H1 (cell line): ENCODE measurements around the gene OR13C2. TPM values are rescaled to one million over a fixed set of nuclear protein-coding genes. Genes with fewer than 3 reads are reported as not detected.

Experiments used
- CTCF ChIA-PET: fragments of 300-600 bp; sonication (Branson Sonifier 250); formaldehyde crosslinking; loops from one replicate; lab custom pipeline; 2021; ENCODE audit not compliant: partially characterized antibody; lab: Charles Lee
- POLR2A ChIA-PET: fragments of 300-600 bp; sonication (Branson Sonifier 250); formaldehyde crosslinking; loops from one replicate; lab custom pipeline; 2021; ENCODE audit warnings: inconsistent platforms; ENCODE audit not compliant: partially characterized antibody; lab: Charles Lee
- DNase-seq, 2 experiments: peaks; one replicate each; pipeline versions ENCODE4 v3.0.0 to v3.0.0-alpha.2; 2010 to 2022; ENCODE audit warnings: low spot score in 2 of 2, low read depth in 1 of 2, mixed read lengths in 1 of 2
- FAIRE-seq: peaks from 2 replicates; lab custom pipeline; 2011; peaks lifted over from hg19 to GRCh38; lab: Jason Lieb, UNC
- H2AFZ ChIP-seq: 2 replicates; pipeline ENCODE4 v1.8.1; 2012; ENCODE audit warnings: low read length, inconsistent platforms
- H2AK5ac ChIP-seq: 2 replicates; pipeline ENCODE4 v1.6.1; 2013; ENCODE audit warnings: low read depth, low read length
- H2BK120ac ChIP-seq: replicated peaks from 2 replicates; pipeline ENCODE3; 2013; ENCODE audit warnings: low read depth, low read length, inconsistent platforms
- H2BK12ac ChIP-seq: 2 replicates; pipeline ENCODE4 v1.6.1; 2013; ENCODE audit warnings: low read depth, low read length
- H2BK15ac ChIP-seq: 2 replicates; pipeline ENCODE4 v1.6.1; 2013; ENCODE audit warnings: low read length
- H2BK20ac ChIP-seq: 2 replicates; pipeline ENCODE4 v1.6.1; 2013; ENCODE audit warnings: low read length
- H2BK5ac ChIP-seq: 2 replicates; pipeline ENCODE4 v1.6.1; 2013; ENCODE audit warnings: low read depth, low read length
- H3K14ac ChIP-seq: 2 replicates; pipeline ENCODE4 v1.6.1; 2013; ENCODE audit warnings: inconsistent platforms; ENCODE audit not compliant: insufficient read length
- H3K18ac ChIP-seq: 2 replicates; pipeline ENCODE4 v1.6.1; 2013; ENCODE audit warnings: low read length; ENCODE audit errors: extremely low read depth
- H3K23ac ChIP-seq: 2 replicates; pipeline ENCODE4 v1.6.1; 2013; ENCODE audit warnings: inconsistent platforms; ENCODE audit not compliant: insufficient read length
- H3K23me2 ChIP-seq: 2 replicates; pipeline ENCODE4 v1.6.1; 2013; ENCODE audit warnings: low read depth, low read length
- H3K27ac ChIP-seq: 2 replicates; pipeline ENCODE4 v1.6.1; 2011; ENCODE audit warnings: low read depth, low read length, inconsistent platforms
- H3K27me3 ChIP-seq, 4 experiments: replicated peaks in 1 of 4; 1 replicate in 1 of 4; 2 replicates in 3 of 4; pipeline versions ENCODE4 v1.6.1 to v1.8.1; 2011 to 2013; ENCODE audit warnings: low read length in 3 of 4, mild to moderate bottlenecking in 3 of 4, inconsistent platforms in 2 of 4, mixed read lengths in 2 of 4, moderate library complexity in 1 of 4; ENCODE audit not compliant: control insufficient read depth in 3 of 4, insufficient read depth in 3 of 4; ENCODE audit errors: extremely low read depth in 1 of 4
- H3K36me3 ChIP-seq, 4 experiments: 2 replicates each; pipeline versions ENCODE4 v1.6.1 to v1.8.1; 2011 to 2013; ENCODE audit warnings: mild to moderate bottlenecking in 4 of 4, low read length in 3 of 4, moderate library complexity in 2 of 4, control low read depth in 1 of 4, inconsistent platforms in 1 of 4; ENCODE audit not compliant: insufficient read depth in 4 of 4, control insufficient read depth in 2 of 4
- H3K4ac ChIP-seq: replicated peaks from 2 replicates; pipeline ENCODE3; 2013; ENCODE audit warnings: low read length, low read depth, mixed read lengths, inconsistent platforms; ENCODE audit not compliant: insufficient read length
- H3K4me1 ChIP-seq, 4 experiments: replicated peaks in 1 of 4; 1 replicate in 1 of 4; 2 replicates in 3 of 4; pipeline versions ENCODE4 v1.6.1 to v1.8.1; 2011 to 2013; ENCODE audit warnings: low read length in 3 of 4, inconsistent platforms in 2 of 4, mixed read lengths in 1 of 4; ENCODE audit not compliant: insufficient read depth in 4 of 4, control insufficient read depth in 3 of 4
- H3K4me2 ChIP-seq, 2 experiments: 2 replicates each; pipeline versions ENCODE4 v1.6.1 to v1.8.1; 2011 to 2013; ENCODE audit warnings: low read depth in 2 of 2, low read length in 2 of 2, control low read depth in 1 of 2, inconsistent platforms in 1 of 2, mild to moderate bottlenecking in 1 of 2; ENCODE audit not compliant: insufficient read depth in 1 of 2
- H3K4me3 ChIP-seq, 4 experiments: fragments of 200-600, 300-600 bp in 1 of 4; sonication (generic), shearing (Covaris generic), sonication (Bioruptor Twin) in 1 of 4; 2 replicates each; pipeline versions ENCODE4 v1.5.1 to v1.8.1; 2011 to 2016; ENCODE audit warnings: low read length in 4 of 4, low read depth in 3 of 4, control low read depth in 2 of 4, inconsistent platforms in 2 of 4, mild to moderate bottlenecking in 2 of 4, mixed read lengths in 1 of 4, moderate library complexity in 1 of 4; ENCODE audit not compliant: insufficient read depth in 2 of 4; ENCODE audit errors: extremely low read depth in 1 of 4
- H3K56ac ChIP-seq: replicated peaks from 2 replicates; pipeline ENCODE3; 2013; ENCODE audit warnings: low read depth, mild to moderate bottlenecking, mixed read lengths, low read length, inconsistent platforms; ENCODE audit not compliant: insufficient read length
- H3K79me1 ChIP-seq: 2 replicates; pipeline ENCODE4 v1.6.1; 2013; ENCODE audit warnings: low read depth, low read length, control low read depth
- H3K79me2 ChIP-seq, 2 experiments: 2 replicates each; pipeline versions ENCODE4 v1.6.1 to v1.8.1; 2012 to 2013; ENCODE audit warnings: low read length in 2 of 2, mild to moderate bottlenecking in 2 of 2, inconsistent platforms in 1 of 2; ENCODE audit not compliant: insufficient read depth in 2 of 2, control insufficient read depth in 1 of 2
- H3K9ac ChIP-seq, 4 experiments: replicated peaks in 1 of 4; 1 replicate in 1 of 4; 2 replicates in 3 of 4; pipeline versions ENCODE4 v1.6.1 to v1.8.1; 2011 to 2013; ENCODE audit warnings: low read depth in 3 of 4, low read length in 3 of 4, control low read depth in 2 of 4, mild to moderate bottlenecking in 2 of 4, moderate library complexity in 2 of 4, inconsistent platforms in 1 of 4; ENCODE audit errors: extremely low read depth in 1 of 4
- H3K9me3 ChIP-seq, 2 experiments: 2 replicates each; pipeline versions ENCODE4 v1.6.1 to v1.8.1; 2012 to 2013; ENCODE audit warnings: mild to moderate bottlenecking in 2 of 2, moderate library complexity in 2 of 2, control low read depth in 1 of 2, inconsistent platforms in 1 of 2, low read depth in 1 of 2, low read length in 1 of 2, mixed read lengths in 1 of 2; ENCODE audit not compliant: insufficient read depth in 2 of 2
- H4K20me1 ChIP-seq, 2 experiments: replicated peaks in 1 of 2; 2 replicates each; pipeline versions ENCODE3 to v1.8.1; 2011 to 2013; ENCODE audit warnings: inconsistent platforms in 2 of 2, low read length in 2 of 2, mild to moderate bottlenecking in 1 of 2; ENCODE audit not compliant: insufficient read depth in 2 of 2, control insufficient read depth in 1 of 2
- H4K5ac ChIP-seq: 2 replicates; pipeline ENCODE4 v1.6.1; 2013; ENCODE audit warnings: low read length, low read depth, mixed read lengths, inconsistent platforms; ENCODE audit not compliant: insufficient read length
- H4K8ac ChIP-seq: 2 replicates; pipeline ENCODE4 v1.8.0; 2013; ENCODE audit warnings: mild to moderate bottlenecking, moderate library complexity, low read length, inconsistent platforms; ENCODE audit not compliant: insufficient read depth; ENCODE audit errors: extremely low read depth
- H4K91ac ChIP-seq: replicated peaks from 2 replicates; pipeline ENCODE3; 2013; ENCODE audit warnings: low read length, mixed read lengths, inconsistent platforms; ENCODE audit not compliant: insufficient read length
- ASH2L ChIP-seq: fragments of 200-600, 300-600 bp; sonication (generic); IDR thresholded peaks from one replicate; pipeline ENCODE4 v1.7.1; 2017; ENCODE audit warnings: low read length
- BACH1 ChIP-seq: IDR thresholded peaks from 2 replicates; pipeline ENCODE4 v1.6.1; 2012; ENCODE audit warnings: low read length, improper control_type of control experiment
- MAFK ChIP-seq: IDR thresholded peaks from 2 replicates; pipeline ENCODE4 v1.6.1; 2012; ENCODE audit warnings: low read depth, mild to moderate bottlenecking, improper control_type of control experiment, low read length
- NANOG ChIP-seq: IDR thresholded peaks from 2 replicates; pipeline ENCODE4 v1.6.1; 2011; ENCODE audit warnings: low read length, low read depth, mild to moderate bottlenecking, inconsistent platforms; ENCODE audit not compliant: insufficient read depth, poor library complexity, severe bottlenecking
- PHF8 ChIP-seq: fragments of 200-600 bp; sonication (generic); conservative IDR thresholded peaks from 2 replicates; pipeline ENCODE4 v1.7.1; 2012; ENCODE audit warnings: low read depth, mild to moderate bottlenecking, inconsistent platforms, low read length, moderate library complexity
- POU5F1 ChIP-seq: IDR thresholded peaks from 2 replicates; pipeline ENCODE4 v1.6.1; 2011; ENCODE audit warnings: low read depth, mild to moderate bottlenecking, low read length, moderate library complexity
- SRF ChIP-seq: IDR thresholded peaks from 2 replicates; pipeline ENCODE4 v1.6.1; 2011; ENCODE audit warnings: mild to moderate bottlenecking, low read depth, low read length, moderate library complexity
- TAF1 ChIP-seq: IDR thresholded peaks from 2 replicates; pipeline ENCODE4 v1.6.1; 2011; ENCODE audit warnings: mild to moderate bottlenecking, low read depth, low read length
- WGBS, 2 experiments: shearing (Covaris generic) in 1 of 2; methylation state at CpG; one replicate each; pipeline versions ENCODE4 v1.1.6 to v1.1.7; 2013 to 2015; ENCODE audit warnings: low lambda C conversion rate in 2 of 2, mixed read lengths in 2 of 2, inconsistent platforms in 1 of 2, low coverage in 1 of 2, missing lambda C conversion rate in 1 of 2; ENCODE audit not compliant: insufficient replicate concordance in 2 of 2, insufficient coverage in 1 of 2, insufficient read length in 1 of 2; ENCODE audit errors: extremely low coverage in 1 of 2, missing lambda C conversion rate in 1 of 2; 5-methylcytosine and 5-hydroxymethylcytosine counted together
- polyA plus RNA-seq, 7 experiments: library from polyadenylated mRNA; depleted of rRNA in 3 of 7; stranded (reverse) in 5 of 7; unstranded in 2 of 7; fragments of >200 nt in 5 of 7; fragments of 200-250 nt in 2 of 7; gene quantifications; 1 replicate in 5 of 7; 2 replicates in 1 of 7; 4 replicates in 1 of 7; pipeline versions ENCODE4 v1.2.1 to v1.2.3, GENCODE V29; 2011 to 2013; ENCODE audit warnings: missing spikeins in 2 of 7, mixed read lengths in 2 of 7
- total RNA-seq: library from RNA; stranded (reverse); fragmentation: NEBNext Ultra II Directional; extraction: Animal tissue kit (Norgen Biotek cat#: 25700); gene quantifications from 2 replicates; pipeline ENCODE4 v1.2.1, GENCODE V29; 2021

OR13C2 gene
- total and polyA plus RNA-seq, 2 of the 8 experiments (the other 6 are each of a cell fraction or from before 2014, with no cell fraction given): not detected

DNA sequence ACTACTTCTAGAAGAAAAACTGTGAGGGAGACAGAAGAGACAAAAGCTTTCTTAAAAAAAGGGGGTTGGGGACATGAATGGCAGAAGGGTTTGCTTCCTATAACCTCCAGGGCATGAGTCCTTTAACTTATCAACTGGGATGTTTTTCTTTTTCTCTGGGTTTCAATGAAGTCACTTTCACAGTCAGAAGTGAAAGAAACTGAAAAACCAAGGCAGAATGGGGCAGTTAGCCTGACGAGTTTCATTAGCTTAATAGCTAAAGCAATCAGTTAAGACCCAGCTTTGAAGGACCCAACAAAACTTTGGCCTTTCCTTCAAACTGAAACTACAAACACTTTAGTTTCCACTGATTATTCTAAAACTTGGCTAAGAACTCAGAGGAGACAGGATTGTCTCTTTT, 41.1 kb downstream of the OR13C2 start:
- POLR2A ChIA-PET: no interaction called here

More for the DNA sequence above, 41.1 kb downstream of the OR13C2 start:
- H3K79me2 ChIP-seq: no peaks in the 10 kb centered on the region
- H2BK5ac ChIP-seq: no peak overlapping the region
- DNase-seq: no peak
- no peak overlapping the region for H2BK20ac ChIP-seq
- no peak overlapping the region for H3K14ac ChIP-seq
- no peak overlapping the region for H3K18ac ChIP-seq
- H3K56ac ChIP-seq: no peak overlapping the region
- no peak overlapping the region for H4K91ac ChIP-seq
- no peak overlapping the region for H2AK5ac ChIP-seq
- H3K36me3 ChIP-seq: no peaks in the 10 kb centered on the region
- H3K4me2 ChIP-seq: no peak overlapping the region
- H3K27me3 ChIP-seq: no peaks in the 10 kb centered on the region
- H2BK15ac ChIP-seq: no peak overlapping the region
- H3K4ac ChIP-seq: no peak overlapping the region
- H2BK120ac ChIP-seq: no peak overlapping the region
- TF ChIP-seq ASH2L (no peak), SRF (no peak), NANOG (no peak), PHF8 (no peak), TAF1 (no peak), POU5F1 (no peak), MAFK (no peak), BACH1 (no peak)
- H3K9me3 ChIP-seq: no peaks in the 10 kb centered on the region
- H3K27ac ChIP-seq: no peak overlapping the region
- H3K4me1 ChIP-seq: no peaks in the 10 kb centered on the region
- no peak overlapping the region for H4K5ac ChIP-seq
- H3K79me1 ChIP-seq: no peaks in the 10 kb centered on the region
- no peaks in the 10 kb centered on the region for H3K23me2 ChIP-seq
- H3K23ac ChIP-seq: no peak overlapping the region
- H2AFZ ChIP-seq: 0 out of 2 replicates have a peak overlapping the region, but pooled peaks have one; percentile 55
- H4K20me1 ChIP-seq: no peaks in the 10 kb centered on the region
- no peak overlapping the region for H4K8ac ChIP-seq
- 67% methylated on average over 1 of the region's 1 CpG; no CpG with 5 or more reads in 1 of the 2 experiments for WGBS, 2 experiments
- CTCF ChIA-PET: interaction anchor here (1.4 kb wide), 1 partner anchor 69 kb away, joined by 4 read pairs; no protein-coding TSS in a partner anchor
- H2BK12ac ChIP-seq: no peak overlapping the region
- FAIRE-seq: no peak
- H3K9ac ChIP-seq: no peak overlapping the region
- no peak overlapping the region for H3K4me3 ChIP-seq
